IMR-90 (cell line): ENCODE results near the gene RFC3. TPM values are rescaled to one million over a fixed set of nuclear protein-coding genes. Genes with fewer than 3 reads are reported as not detected.

Source experiments
- ATAC-seq: fragments of 200-7000 bp; cut with Tn5 transposase; 2 replicates; pipeline ENCODE4 v1.9.1; 2020; ENCODE audit warnings: low read depth, mild to moderate bottlenecking, moderate library complexity
- BruUV-seq: library from RNA; stranded (reverse); fragments of 400-500 nt; replicated peaks from 2 replicates; lab custom pipeline; 2021; lab: Mats Ljungman, UMichigan
- CTCF ChIA-PET: fragments of 300-600 bp; formaldehyde crosslinking; extraction: SDS; loops from one replicate; lab custom pipeline; 2021; ENCODE audit warnings: antibody characterized with exemption; lab: Yijun Ruan, JAX
- POLR2A ChIA-PET: fragments of 300-600 bp; sonication (Branson Sonifier 250); formaldehyde crosslinking; loops from one replicate; lab custom pipeline; 2022; ENCODE audit warnings: antibody characterized with exemption; ENCODE audit not compliant: unreplicated experiment; lab: Charles Lee
- DNase-seq: peaks from one replicate; pipeline ENCODE4 v3.0.0; 2013
- H2AFZ ChIP-seq: replicated peaks from 2 replicates; pipeline ENCODE3; 2013; ENCODE audit warnings: low read length, mild to moderate bottlenecking; ENCODE audit not compliant: poor library complexity
- H2AK5ac ChIP-seq: 2 replicates; pipeline ENCODE4 v1.6.1; 2013; ENCODE audit warnings: low read depth, low read length, inconsistent platforms
- H2AK9ac ChIP-seq: replicated peaks from 2 replicates; pipeline ENCODE3; 2013; ENCODE audit warnings: mild to moderate bottlenecking, low read depth, low read length, moderate library complexity; ENCODE audit not compliant: poor library complexity
- H2BK120ac ChIP-seq: 2 replicates; pipeline ENCODE4 v1.6.1; 2013; ENCODE audit warnings: low read depth, low read length, inconsistent platforms
- H2BK15ac ChIP-seq: 3 replicates; pipeline ENCODE4 v1.6.1; 2013; ENCODE audit warnings: low read depth, low read length, inconsistent platforms
- H2BK20ac ChIP-seq: 2 replicates; pipeline ENCODE4 v1.6.1; 2013; ENCODE audit warnings: low read depth, mild to moderate bottlenecking, inconsistent platforms, low read length, moderate library complexity
- H2BK5ac ChIP-seq: 2 replicates; pipeline ENCODE4 v1.6.1; 2013; ENCODE audit warnings: mild to moderate bottlenecking, low read depth, low read length, inconsistent platforms; ENCODE audit not compliant: poor library complexity, severe bottlenecking
- H3K14ac ChIP-seq: replicated peaks from 2 replicates; pipeline ENCODE4 v1.6.1; 2013; ENCODE audit warnings: low read depth, low read length, inconsistent platforms
- H3K18ac ChIP-seq: 2 replicates; pipeline ENCODE4 v1.6.1; 2013; ENCODE audit warnings: low read depth, low read length, control low read depth
- H3K23ac ChIP-seq: 2 replicates; pipeline ENCODE4 v1.6.1; 2013; ENCODE audit warnings: low read depth, low read length, inconsistent platforms
- H3K27ac ChIP-seq: 2 replicates; pipeline ENCODE4 v1.5.1; 2013; ENCODE audit warnings: mild to moderate bottlenecking, control low read depth, low read length; ENCODE audit not compliant: insufficient read depth
- H3K27me3 ChIP-seq: 2 replicates; pipeline ENCODE4 v1.6.1; 2013; ENCODE audit warnings: low read length; ENCODE audit not compliant: control insufficient read depth, insufficient read depth
- H3K36me3 ChIP-seq: 2 replicates; pipeline ENCODE4 v1.6.1; 2013; ENCODE audit warnings: low read length, mixed read lengths; ENCODE audit not compliant: control insufficient read depth, insufficient read depth
- H3K4ac ChIP-seq: 2 replicates; pipeline ENCODE4 v1.6.1; 2013; ENCODE audit warnings: low read depth, low read length, inconsistent platforms
- H3K4me1 ChIP-seq: 2 replicates; pipeline ENCODE4 v1.6.1; 2013; ENCODE audit warnings: low read length, mixed read lengths; ENCODE audit not compliant: control insufficient read depth, insufficient read depth
- H3K4me2 ChIP-seq: 2 replicates; pipeline ENCODE4 v1.6.1; 2013; ENCODE audit warnings: low read depth, mild to moderate bottlenecking, control low read depth, low read length, moderate library complexity
- H3K4me3 ChIP-seq: 2 replicates; pipeline ENCODE4 v1.5.1; 2013; ENCODE audit warnings: low read depth, mild to moderate bottlenecking, control low read depth, low read length, moderate library complexity; ENCODE audit not compliant: insufficient read depth
- H3K56ac ChIP-seq: 2 replicates; pipeline ENCODE4 v1.6.1; 2013; ENCODE audit warnings: low read length, inconsistent platforms; ENCODE audit not compliant: insufficient read depth; ENCODE audit errors: extremely low read depth
- H3K79me1 ChIP-seq, 2 experiments: 2 replicates each; pipeline ENCODE4 v1.6.1; 2013; ENCODE audit warnings: low read length in 2 of 2, inconsistent platforms in 1 of 2, low read depth in 1 of 2
- H3K9ac ChIP-seq: 2 replicates; pipeline ENCODE4 v1.6.1; 2013; ENCODE audit warnings: low read depth, low read length, control low read depth
- H3K9me1 ChIP-seq: 2 replicates; pipeline ENCODE4 v1.6.1; 2013; ENCODE audit warnings: low read length, inconsistent platforms; ENCODE audit not compliant: insufficient read depth
- H3K9me3 ChIP-seq: 2 replicates; pipeline ENCODE4 v1.6.1; 2013; ENCODE audit warnings: low read length; ENCODE audit not compliant: control insufficient read depth, insufficient read depth
- H4K20me1 ChIP-seq: 2 replicates; pipeline ENCODE4 v1.6.1; 2013; ENCODE audit warnings: low read length, inconsistent platforms; ENCODE audit not compliant: insufficient read depth
- H4K5ac ChIP-seq: 2 replicates; pipeline ENCODE4 v1.6.1; 2013; ENCODE audit warnings: mild to moderate bottlenecking, low read depth, low read length, control low read depth
- H4K8ac ChIP-seq, 2 experiments: 2 replicates each; pipeline ENCODE4 v1.6.1; 2013; ENCODE audit warnings: low read depth in 2 of 2, low read length in 2 of 2, control low read depth in 1 of 2, inconsistent platforms in 1 of 2
- H4K91ac ChIP-seq: 2 replicates; pipeline ENCODE4 v1.6.1; 2013; ENCODE audit warnings: low read depth, low read length, inconsistent platforms; ENCODE audit not compliant: insufficient read depth
- BHLHE40 ChIP-seq: fragments of 150-350 bp; IDR thresholded peaks from 2 replicates; pipeline ENCODE4 v1.6.1; 2016; ENCODE audit warnings: mild to moderate bottlenecking, low read depth, low read length
- CEBPB ChIP-seq: IDR thresholded peaks from 2 replicates; pipeline ENCODE4 v1.6.1; 2012; ENCODE audit warnings: low read depth, low read length, improper control_type of control experiment
- MAFK ChIP-seq: IDR thresholded peaks from 2 replicates; pipeline ENCODE4 v1.6.1; 2012; ENCODE audit warnings: low read depth, low read length, improper control_type of control experiment
- MXI1 ChIP-seq: IDR thresholded peaks from 2 replicates; pipeline ENCODE4 v1.6.1; 2012; ENCODE audit warnings: low read depth, mild to moderate bottlenecking, low read length, moderate library complexity, borderline replicate concordance
- NFE2L2 ChIP-seq: fragments of 150-350 bp; IDR thresholded peaks from 2 replicates; pipeline ENCODE4 v1.6.1; 2016; ENCODE audit warnings: low read depth, mild to moderate bottlenecking, low read length
- RCOR1 ChIP-seq: IDR thresholded peaks from 2 replicates; pipeline ENCODE4 v1.6.1; 2012; ENCODE audit warnings: mild to moderate bottlenecking, low read length, improper control_type of control experiment; ENCODE audit not compliant: insufficient replicate concordance
- SMC3 ChIP-seq: fragments of 150-350 bp; IDR thresholded peaks from 2 replicates; pipeline ENCODE4 v1.6.1; 2016; ENCODE audit warnings: low read depth, mild to moderate bottlenecking, antibody characterized with exemption, low read length, moderate library complexity
- WGBS, 2 experiments: methylation state at CpG; one replicate each; pipeline versions ENCODE4 v1.1.5 to v1.1.7; 2013; ENCODE audit warnings: missing lambda C conversion rate in 2 of 2; ENCODE audit not compliant: insufficient read length in 1 of 2; ENCODE audit errors: extremely low coverage in 2 of 2; 5-methylcytosine and 5-hydroxymethylcytosine counted together
- dilution Hi-C: fragments of 300-500 bp; cut with HindIII; formaldehyde crosslinking; loops from one replicate; pipeline ENCODE4 v1.14.3; 2018; ENCODE audit warnings: low sequenced_read_pairs; ENCODE audit not compliant: unreplicated experiment
- in situ Hi-C: fragments of 300-500 bp; cut with MboI; formaldehyde crosslinking; loops from 3 replicates; pipeline ENCODE4 v1.14.3; 2019; ENCODE audit warnings: low sequenced_read_pairs, inconsistent platforms, mixed read lengths
- intact Hi-C: fragments of 100-400 bp; cut with micrococcal nuclease; formaldehyde crosslinking; loops from 2 replicates; pipeline ENCODE4 v1.10.0; 2022
- polyA plus RNA-seq, 3 experiments: library from polyadenylated mRNA; depleted of rRNA; stranded (reverse); fragments of >200 nt; gene quantifications; 2 replicates each; pipeline ENCODE4 v1.2.3, GENCODE V29; 2012; ENCODE audit warnings: low replicate concordance in 1 of 3
- total RNA-seq: library from RNA; depleted of rRNA; stranded (reverse); fragments of >200 nt; gene quantifications from 2 replicates; pipeline ENCODE4 v1.2.3, GENCODE V29; 2012
- TF ChIP-seq, protein P1 (sequence below): fragments of 150-350 bp; IDR thresholded peaks from 2 replicates; pipeline ENCODE4 v1.6.1; 2016; ENCODE audit warnings: low read depth, mild to moderate bottlenecking, low read length, moderate library complexity, borderline replicate concordance

Gene RFC3
- total and polyA plus RNA-seq, 2 of the 4 experiments (the other 2 are of a cell fraction) = 9.8 to 12.9 TPM

DNA sequence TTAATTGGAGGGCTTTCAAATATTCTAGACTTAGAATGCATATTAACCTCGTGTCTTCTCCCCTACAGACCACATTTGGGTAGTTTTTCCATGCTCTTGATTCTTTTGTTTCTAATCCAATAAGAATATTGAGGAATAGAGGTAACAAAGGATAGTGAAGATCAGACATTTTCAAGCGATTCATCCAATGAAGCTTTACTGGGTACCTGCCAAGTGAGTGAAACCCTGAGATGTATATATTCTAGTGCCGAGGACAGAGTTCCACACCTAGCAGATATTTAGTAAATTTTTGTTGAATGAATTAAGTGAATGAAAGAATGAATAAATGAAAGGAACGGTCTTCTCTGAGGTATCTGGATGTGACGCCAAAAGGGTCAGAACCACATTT lies 442 bp upstream of the RFC3 start:
- Histone ChIP-seq H3K79me1 (peaks cover 9 to 13% of the 10 kb centered on the region in 2 experiments; a peak in 3 of 4 replicates), H3K4me3 (peak overlapping the region; percentile 50), H3K4ac (peak overlapping the region; percentile 42; the same call in 1 of the 2 replicates), H4K20me1 (no peaks in the 10 kb centered on the region), H2AK5ac (no peak overlapping the region), H4K8ac (peak overlapping the region; percentile 92 to 98), H3K56ac (peak overlapping the region; percentile 75), H3K9ac (peak overlapping the region; percentile 80), H2BK120ac (peak overlapping the region; percentile 17; the same call in 1 of the 2 replicates), H2AFZ (peak overlapping the region; percentile 93), H3K14ac (peak overlapping the region; percentile 79), H3K36me3 (no peaks in the 10 kb centered on the region; the same call in 1 of the 2 replicates), H2AK9ac (no peak overlapping the region), H3K27me3 (no peaks in the 10 kb centered on the region), H2BK15ac (no peak overlapping the region), H3K18ac (peak overlapping the region; percentile 81), H3K9me3 (no peaks in the 10 kb centered on the region), H3K4me1 (no peaks in the 10 kb centered on the region), H2BK20ac (no peak overlapping the region), H4K91ac (peak overlapping the region; percentile 64; the same call in 1 of the 2 replicates), H2BK5ac (peak overlapping the region; percentile 83), H4K5ac (peak overlapping the region; percentile 93), H3K27ac (peak overlapping the region; percentile 53; the same call in 1 of the 2 replicates), H3K23ac (peak overlapping the region; percentile 51; the same call in 1 of the 2 replicates), H3K4me2 (peak overlapping the region; percentile 88), H3K9me1 (no peaks in the 10 kb centered on the region)
- ATAC-seq (no peak; the same call in 1 of the 2 replicates), DNase-seq (peak; percentile 2)
- dilution Hi-C loops = no loop called here
- intact Hi-C loops = no loop called here
- 14% methylated on average over 1 of the region's 5 CpGs; no CpG with 5 or more reads in 1 of the 2 experiments for WGBS, 2 experiments
- CTCF ChIA-PET = interaction anchor here (1.0 kb wide), 1 partner anchor 24 kb away, joined by 5 read pairs; no protein-coding TSS in a partner anchor
- no peak for TF ChIP-seq MAFK
- no peak for TF ChIP-seq CEBPB
- TF ChIP-seq, protein P1, sequence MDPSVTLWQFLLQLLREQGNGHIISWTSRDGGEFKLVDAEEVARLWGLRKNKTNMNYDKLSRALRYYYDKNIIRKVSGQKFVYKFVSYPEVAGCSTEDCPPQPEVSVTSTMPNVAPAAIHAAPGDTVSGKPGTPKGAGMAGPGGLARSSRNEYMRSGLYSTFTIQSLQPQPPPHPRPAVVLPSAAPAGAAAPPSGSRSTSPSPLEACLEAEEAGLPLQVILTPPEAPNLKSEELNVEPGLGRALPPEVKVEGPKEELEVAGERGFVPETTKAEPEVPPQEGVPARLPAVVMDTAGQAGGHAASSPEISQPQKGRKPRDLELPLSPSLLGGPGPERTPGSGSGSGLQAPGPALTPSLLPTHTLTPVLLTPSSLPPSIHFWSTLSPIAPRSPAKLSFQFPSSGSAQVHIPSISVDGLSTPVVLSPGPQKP = no peak
- TF ChIP-seq SMC3 = no peak
- TF ChIP-seq MXI1 = no peak
- TF ChIP-seq BHLHE40 = no peak
- no peak for TF ChIP-seq NFE2L2
- TF ChIP-seq RCOR1 = no peak
- BruUV-seq = no TSS peak
- POLR2A ChIA-PET = no interaction called here
- in situ Hi-C loops = no loop called here
